HEK293 (cell line): ENCODE data around the gene AATK.
A peak's percentile ranks its signal among the peaks of the same experiment; 100 is the strongest.

Source experiments
- CTCF ChIA-PET: fragments of 350-600 bp; formaldehyde crosslinking; extraction: SDS; loops from one replicate; lab custom pipeline; 2021; ENCODE audit warnings: antibody characterized with exemption; lab: Yijun Ruan, JAX
- POLR2A ChIA-PET: fragments of 300-600 bp; formaldehyde crosslinking; extraction: SDS; loops from one replicate; lab custom pipeline; 2020; ENCODE audit warnings: antibody characterized with exemption, inconsistent platforms; lab: Yijun Ruan, JAX
- H3K27ac ChIP-seq: fragments of 200-500 bp; sonication (Bioruptor generic); 2 replicates; pipeline ENCODE4 v1.5.1; 2014; ENCODE audit warnings: low read depth, low read length, control low read depth, inconsistent platforms; ENCODE audit errors: extremely low read depth
- H3K36me3 ChIP-seq, 2 experiments: fragments of 200-500 bp in 1 of 2; sonication (Bioruptor generic) in 1 of 2; 1 replicate in 1 of 2; 2 replicates in 1 of 2; pipeline ENCODE4 v1.5.1; 2014 to 2017; ENCODE audit warnings: inconsistent platforms in 2 of 2, low read length in 2 of 2; ENCODE audit not compliant: control insufficient read depth in 2 of 2, insufficient read depth in 1 of 2
- H3K4me1 ChIP-seq: fragments of 200-500 bp; sonication (Bioruptor generic); 2 replicates; pipeline ENCODE4 v1.5.1; 2014; ENCODE audit warnings: mild to moderate bottlenecking, low read length, inconsistent platforms; ENCODE audit not compliant: control insufficient read depth, insufficient read depth
- H3K4me3 ChIP-seq: 2 replicates; pipeline ENCODE4 v1.5.1; 2011; ENCODE audit warnings: low read depth, mild to moderate bottlenecking, control low read depth, low read length, moderate library complexity
- H3K9me3 ChIP-seq: fragments of 200-500 bp; sonication (Bioruptor generic); 2 replicates; pipeline ENCODE4 v1.5.1; 2014; ENCODE audit warnings: low read depth, low read length, inconsistent platforms; ENCODE audit not compliant: control insufficient read depth, insufficient read depth
- BCL11B ChIP-seq: fragments of 450-650 bp; formaldehyde crosslinking; IDR thresholded peaks from 2 replicates; pipeline ENCODE4 v1.5.1; 2016; ENCODE audit warnings: low read depth, missing biosample characterization, missing genetic modification characterization
- GLIS1 ChIP-seq: fragments of 450-650 bp; formaldehyde crosslinking; IDR thresholded peaks from 2 replicates; pipeline ENCODE4 v1.5.1; 2016; ENCODE audit warnings: missing biosample characterization, missing genetic modification characterization
- GLIS2 ChIP-seq: fragments of 450-650 bp; formaldehyde crosslinking; IDR thresholded peaks from 2 replicates; pipeline ENCODE4 v1.5.1; 2016; ENCODE audit warnings: missing biosample characterization, missing genetic modification characterization
- PRDM2 ChIP-seq: fragments of 450-650 bp; formaldehyde crosslinking; IDR thresholded peaks from 2 replicates; pipeline ENCODE4 v1.5.1; 2016; ENCODE audit warnings: missing biosample characterization, missing genetic modification characterization, borderline replicate concordance
- YY1 ChIP-seq: fragments of 450-650 bp; formaldehyde crosslinking; IDR thresholded peaks from 2 replicates; pipeline ENCODE4 v1.5.1; 2018; ENCODE audit warnings: missing biosample characterization, missing genetic modification characterization
- ZBTB48 ChIP-seq: fragments of 450-650 bp; formaldehyde crosslinking; IDR thresholded peaks from 2 replicates; pipeline ENCODE4 v1.5.1; 2016; ENCODE audit warnings: missing biosample characterization, missing genetic modification characterization
- ZFHX2 ChIP-seq: fragments of 450-650 bp; formaldehyde crosslinking; conservative IDR thresholded peaks from 2 replicates; pipeline ENCODE4 v1.5.1; 2016; ENCODE audit warnings: missing biosample characterization, missing genetic modification characterization
- ZIC2 ChIP-seq: fragments of 450-650 bp; formaldehyde crosslinking; IDR thresholded peaks from 2 replicates; pipeline ENCODE4 v1.5.1; 2016; ENCODE audit warnings: missing biosample characterization, missing genetic modification characterization
- ZNF133 ChIP-seq: fragments of 450-650 bp; formaldehyde crosslinking; IDR thresholded peaks from 2 replicates; pipeline ENCODE4 v1.5.1; 2016; ENCODE audit warnings: missing biosample characterization, missing genetic modification characterization
- ZNF157 ChIP-seq: fragments of 450-650 bp; formaldehyde crosslinking; IDR thresholded peaks from 2 replicates; pipeline ENCODE4 v1.5.1; 2016; ENCODE audit warnings: missing biosample characterization, missing genetic modification characterization
- ZNF2 ChIP-seq: fragments of 450-650 bp; formaldehyde crosslinking; IDR thresholded peaks from 2 replicates; pipeline ENCODE4 v1.5.1; 2016; ENCODE audit warnings: missing biosample characterization, missing genetic modification characterization
- ZNF23 ChIP-seq: fragments of 450-650 bp; formaldehyde crosslinking; IDR thresholded peaks from 2 replicates; pipeline ENCODE4 v1.5.1; 2016; ENCODE audit warnings: missing biosample characterization, missing genetic modification characterization, borderline replicate concordance
- ZNF341 ChIP-seq: fragments of 450-650 bp; formaldehyde crosslinking; IDR thresholded peaks from 2 replicates; pipeline ENCODE4; 2016; ENCODE audit warnings: low read depth, missing biosample characterization, missing genetic modification characterization
- ZNF488 ChIP-seq: fragments of 450-650 bp; formaldehyde crosslinking; IDR thresholded peaks from 2 replicates; pipeline ENCODE4 v1.5.1; 2016; ENCODE audit warnings: missing biosample characterization, missing genetic modification characterization
- ZNF501 ChIP-seq: fragments of 450-650 bp; formaldehyde crosslinking; IDR thresholded peaks from 2 replicates; pipeline ENCODE4 v1.5.1; 2016; ENCODE audit warnings: missing biosample characterization, missing genetic modification characterization
- ZNF513 ChIP-seq: fragments of 450-650 bp; IDR thresholded peaks from 2 replicates; pipeline ENCODE4 v1.5.1; 2018; ENCODE audit warnings: missing biosample characterization, missing genetic modification characterization
- ZNF514 ChIP-seq: fragments of 450-650 bp; formaldehyde crosslinking; IDR thresholded peaks from 2 replicates; pipeline ENCODE4 v1.5.1; 2016; ENCODE audit warnings: missing biosample characterization, missing genetic modification characterization
- ZNF548 ChIP-seq: fragments of 450-650 bp; formaldehyde crosslinking; IDR thresholded peaks from 2 replicates; pipeline ENCODE4 v1.5.1; 2016; ENCODE audit warnings: missing biosample characterization, missing genetic modification characterization
- ZNF654 ChIP-seq: fragments of 450-650 bp; formaldehyde crosslinking; IDR thresholded peaks from 2 replicates; pipeline ENCODE4 v1.5.1; 2016; ENCODE audit warnings: low read depth, missing biosample characterization, missing genetic modification characterization
- ZNF660 ChIP-seq: fragments of 450-650 bp; IDR thresholded peaks from 2 replicates; pipeline ENCODE4 v1.5.1; 2018; ENCODE audit warnings: missing biosample characterization, mild to moderate bottlenecking, missing genetic modification characterization
- ZNF777 ChIP-seq: fragments of 450-650 bp; formaldehyde crosslinking; IDR thresholded peaks from 2 replicates; pipeline ENCODE4 v1.5.1; 2017; ENCODE audit warnings: missing biosample characterization, missing genetic modification characterization, borderline replicate concordance
- ZSCAN30 ChIP-seq: fragments of 450-650 bp; IDR thresholded peaks from 2 replicates; pipeline ENCODE4 v1.5.1; 2018; ENCODE audit warnings: missing biosample characterization, mild to moderate bottlenecking, missing genetic modification characterization, moderate library complexity

Gene AATK

GRCh38 chr17:81116704-81117103, 49.3 kb downstream of the AATK start:
- ChIA-PET POLR2A (interaction anchor here (0.6 to 0.7 kb wide), 2 partner anchors 19 to 82 kb away, joined by 3 to 4 read pairs; partner anchors contain the start of gene BAIAP2), CTCF (interaction anchor here (0.6 to 4.6 kb wide), 6 partner anchors 14 to 690 kb away, joined by 3 to 29 read pairs (median 4); no protein-coding TSS in a partner anchor)
- no peak overlapping the region for H3K27ac ChIP-seq
- no peaks in the 10 kb centered on the region for H3K9me3 ChIP-seq
- no peak overlapping the region for H3K4me3 ChIP-seq
- H3K36me3 ChIP-seq = peaks cover 0 to 6% of the 10 kb centered on the region in 2 experiments; a peak in 1 of 3 replicates
- no peaks in the 10 kb centered on the region for H3K4me1 ChIP-seq
- TF ChIP-seq ZNF777 = no peak
- no peak for TF ChIP-seq ZNF488 (tag by site-specific recombination)
- no peak for TF ChIP-seq ZNF654 (tag by site-specific recombination)
- 0 out of 2 replicates have a peak, but pooled peaks have one; percentile 29 for TF ChIP-seq ZIC2 (tag by site-specific recombination)
- 0 out of 2 replicates have a peak, but pooled peaks have one; percentile 27 for TF ChIP-seq GLIS2 (tag by site-specific recombination)
- peak; percentile 33; the same call in 1 of the 2 replicates for TF ChIP-seq GLIS1 (tag by site-specific recombination)
- no peak for TF ChIP-seq PRDM2 (tag by site-specific recombination)
- TF ChIP-seq ZNF514 (tag by site-specific recombination) = no peak
- peak; percentile 30; the same call in 1 of the 2 replicates for TF ChIP-seq ZNF341 (tag by site-specific recombination)
- 0 out of 2 replicates have a peak, but pooled peaks have one; percentile 8 for TF ChIP-seq ZFHX2
- no peak for TF ChIP-seq ZNF157 (tag by site-specific recombination)
- TF ChIP-seq ZSCAN30 = no peak

GRCh38 chr17:81115749-81116464, 50.1 kb downstream of the AATK start:
- POLR2A ChIA-PET = no interaction called here
- TF ChIP-seq ZNF501 (tag by site-specific recombination) (no peak), ZNF2 (tag by site-specific recombination) (no peak), ZNF654 (tag by site-specific recombination) (no peak), ZNF23 (no peak), ZNF548 (tag by site-specific recombination) (no peak), ZBTB48 (tag by site-specific recombination) (no peak), ZNF660 (tag by site-specific recombination) (no peak), ZNF513 (no peak), YY1 (tag by site-specific recombination) (no peak), ZNF133 (tag by site-specific recombination) (no peak), BCL11B (no peak)
- H3K4me1 ChIP-seq = no peaks in the 10 kb centered on the region

More at GRCh38 chr17:81115749-81116464, 50.1 kb downstream of the AATK start:
- Histone ChIP-seq H3K36me3 (peaks cover 0 to 6% of the 10 kb centered on the region in 2 experiments; a peak in 1 of 3 replicates), H3K27ac (no peak overlapping the region), H3K9me3 (no peaks in the 10 kb centered on the region), H3K4me3 (no peak overlapping the region)
- CTCF ChIA-PET = interaction anchor here (0.7 to 4.6 kb wide), 4 partner anchors 13 to 76 kb away, joined by 3 to 29 read pairs (median 6); no protein-coding TSS in a partner anchor
